HG03103 (cell line): ENCODE results near the gene ZKSCAN3.
"Not testable (repeated sequence)": the region's sequence is repeated elsewhere in the genome, so short reads cannot be mapped to it uniquely, and the experiment has no call there.

Source experiments
- ATAC-seq: cut with Tn5 transposase; IDR thresholded peaks from one replicate; pipeline ENCODE4 v1.9.1; 2021; ENCODE audit warnings: low read depth; ENCODE audit not compliant: unreplicated experiment

Gene ZKSCAN3

DNA sequence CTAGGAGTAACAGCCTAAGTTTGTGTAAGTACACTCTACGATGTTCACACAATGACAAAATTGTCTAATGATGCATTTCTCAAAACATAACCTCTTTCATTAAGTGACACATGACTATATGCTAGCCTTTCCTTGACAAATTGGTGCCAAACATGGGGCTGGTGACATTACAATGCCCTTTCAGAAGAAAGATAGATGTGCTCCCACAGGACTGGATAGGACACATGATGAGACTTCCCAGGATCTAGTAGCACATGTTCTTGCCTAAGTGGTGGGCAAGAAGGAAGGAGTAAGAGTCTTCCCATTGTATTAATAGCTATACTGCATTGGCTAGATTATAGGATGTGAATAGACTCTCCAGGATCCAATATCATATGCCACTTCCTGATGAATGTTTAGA is 21.5 kb downstream of the ZKSCAN3 start:
- no peak for ATAC-seq

DNA sequence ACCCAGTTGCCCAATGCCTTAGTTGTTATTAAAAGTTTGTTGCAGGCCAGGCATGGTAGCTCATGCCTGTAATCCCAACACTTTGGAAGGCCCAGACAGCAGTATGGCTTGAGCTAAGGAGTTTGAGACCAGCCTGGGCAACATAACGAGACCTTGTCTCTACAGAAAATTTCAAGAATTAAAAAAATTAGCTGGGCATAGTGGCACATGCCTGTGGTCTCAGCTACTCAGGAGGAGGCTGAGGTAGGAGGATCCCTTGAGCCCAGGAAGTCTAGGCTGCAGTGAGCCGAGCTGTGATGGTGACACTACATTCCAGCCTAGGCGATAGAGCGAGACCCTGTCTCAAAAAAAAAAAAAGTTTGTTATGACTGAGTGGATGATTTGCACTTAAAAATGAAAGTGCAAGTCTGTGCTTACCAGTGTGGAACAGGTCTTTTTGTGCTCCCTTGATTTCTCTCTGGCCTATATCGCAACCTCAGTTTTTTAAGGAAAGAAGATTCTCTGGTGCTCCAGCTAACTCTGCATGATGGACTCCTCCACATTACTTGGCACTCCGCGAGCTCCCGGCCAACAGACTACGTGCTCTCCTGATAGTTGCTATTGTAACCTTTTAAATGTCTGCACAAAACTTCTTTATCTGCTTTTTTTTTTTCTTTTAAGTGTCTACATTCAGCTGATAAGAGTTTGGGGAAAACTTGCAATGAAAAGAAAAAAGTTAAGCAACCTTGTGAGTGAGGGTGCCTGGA is 22.1 kb downstream of the ZKSCAN3 start:
- ATAC-seq: no peak

DNA sequence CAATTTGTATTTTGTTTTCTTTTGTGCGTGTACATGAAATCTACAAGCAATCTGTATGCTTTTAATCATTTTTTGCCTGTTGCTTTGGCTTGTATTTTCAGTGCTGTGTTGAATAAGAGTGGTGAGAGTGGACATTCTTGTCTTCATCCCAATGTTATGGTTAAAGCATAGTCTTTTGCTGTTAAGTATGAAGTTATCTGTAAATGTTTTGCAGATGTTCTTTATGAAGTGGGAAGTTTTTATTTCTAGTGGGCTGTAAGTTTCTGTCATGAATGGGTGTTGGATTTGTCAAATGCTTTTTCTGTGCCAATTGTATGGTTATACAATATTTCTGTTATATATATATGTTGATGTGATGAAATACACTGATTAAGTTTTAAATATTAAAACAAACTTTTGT is 24.2 kb downstream of the ZKSCAN3 start:
- ATAC-seq: no peak

DNA sequence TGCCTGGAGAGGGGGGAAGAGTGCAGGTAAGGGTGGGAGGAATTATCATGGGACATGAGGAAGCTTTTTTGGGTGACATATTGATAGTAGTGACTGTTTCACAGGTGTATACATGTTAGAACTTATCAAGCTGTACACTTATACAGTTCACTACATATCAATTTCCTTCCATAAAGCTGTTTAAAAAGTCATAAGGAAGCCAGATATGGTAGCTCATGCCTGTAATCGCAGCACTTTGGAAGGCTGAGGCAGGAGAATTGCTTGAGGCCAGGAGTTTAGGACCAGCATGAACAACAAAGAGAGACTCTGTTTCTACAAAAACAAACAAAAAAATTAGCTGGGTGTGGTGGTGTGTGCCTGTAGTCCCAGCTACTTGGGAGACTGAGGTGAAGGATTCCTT is 28.1 kb downstream of the ZKSCAN3 start:
- no peak for ATAC-seq

DNA sequence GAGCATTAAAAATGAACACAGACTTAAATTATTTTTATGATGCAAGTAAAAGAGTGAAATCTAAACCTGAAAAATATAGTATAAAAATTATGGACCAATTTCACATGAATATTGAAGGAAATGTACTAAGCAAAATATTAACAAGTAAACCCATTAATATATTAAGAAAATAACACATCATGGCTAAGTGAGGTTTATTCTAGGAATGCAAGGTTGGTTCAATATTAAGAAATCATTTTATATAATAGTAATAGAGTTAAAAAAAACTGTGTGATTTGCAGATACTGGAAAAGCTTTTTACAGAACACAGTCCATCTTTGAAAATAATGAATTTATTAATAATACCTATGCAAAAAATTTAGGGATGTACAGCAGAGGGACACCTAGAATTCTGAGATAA is 28.9 kb downstream of the ZKSCAN3 start:
- ATAC-seq: no peak

DNA sequence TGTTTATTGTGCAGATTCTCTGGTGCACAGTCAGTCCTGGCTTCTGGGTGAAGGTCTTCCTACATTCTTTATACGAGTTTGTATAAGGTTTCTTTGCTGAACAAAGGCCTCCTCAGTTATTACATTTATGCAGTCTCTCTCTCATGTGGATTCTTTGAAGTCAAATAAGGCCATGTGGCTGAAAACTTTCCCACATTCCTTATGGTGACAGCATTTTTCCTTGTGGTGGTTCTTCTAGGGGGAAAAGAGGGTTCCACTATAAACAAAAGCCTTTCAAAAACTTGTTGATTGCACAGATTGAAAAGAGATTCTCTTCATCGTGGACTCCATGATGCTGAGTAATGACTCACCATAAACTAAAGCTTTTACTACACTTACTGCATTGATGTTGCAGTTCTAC is 30.6 kb downstream of the ZKSCAN3 start:
- ATAC-seq: no peak

DNA sequence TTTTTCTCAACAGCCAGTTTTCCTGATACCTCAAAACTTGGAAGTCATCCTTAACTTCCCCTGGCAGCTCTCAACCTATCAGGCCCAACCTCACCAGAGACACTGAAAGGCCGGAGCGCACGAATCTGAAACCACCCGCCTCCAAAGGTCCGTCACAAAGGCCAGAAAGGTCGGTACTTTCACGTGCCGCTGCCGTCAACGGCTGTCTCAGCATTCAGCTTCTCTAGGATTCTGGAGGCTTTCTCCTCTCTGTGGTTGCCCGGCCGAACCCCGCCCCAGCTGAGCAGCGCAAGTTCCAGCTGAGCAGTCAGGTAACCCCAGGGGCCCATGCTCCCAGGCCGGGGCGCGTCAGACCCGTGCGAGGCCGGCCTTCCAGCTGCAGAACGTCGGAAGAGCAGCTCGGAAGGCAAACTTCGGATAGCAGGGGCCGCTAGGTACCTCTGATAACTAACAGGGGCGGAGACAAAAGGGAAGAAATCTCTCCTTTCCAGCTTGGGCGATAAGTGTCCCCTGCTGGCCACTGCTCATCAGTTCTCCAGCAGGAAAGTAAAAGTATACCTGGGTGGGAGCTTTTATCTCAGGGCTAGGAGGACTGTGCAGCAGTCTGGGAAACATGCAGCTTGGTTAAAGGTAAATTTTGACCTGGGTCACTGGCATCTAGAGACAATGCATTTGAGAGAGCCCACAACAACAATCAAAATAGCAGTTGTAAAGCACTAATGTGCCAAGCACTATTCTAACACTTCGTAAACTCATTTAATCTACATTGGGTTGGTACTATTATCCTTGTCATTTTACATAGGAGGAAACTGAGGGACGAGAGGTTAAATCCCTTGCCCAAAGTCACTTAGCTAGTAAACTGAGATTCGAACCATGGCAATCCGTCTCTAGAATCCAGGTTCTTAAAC is 33.7 kb downstream of the ZKSCAN3 start:
- ATAC-seq: peak; percentile 76

DNA sequence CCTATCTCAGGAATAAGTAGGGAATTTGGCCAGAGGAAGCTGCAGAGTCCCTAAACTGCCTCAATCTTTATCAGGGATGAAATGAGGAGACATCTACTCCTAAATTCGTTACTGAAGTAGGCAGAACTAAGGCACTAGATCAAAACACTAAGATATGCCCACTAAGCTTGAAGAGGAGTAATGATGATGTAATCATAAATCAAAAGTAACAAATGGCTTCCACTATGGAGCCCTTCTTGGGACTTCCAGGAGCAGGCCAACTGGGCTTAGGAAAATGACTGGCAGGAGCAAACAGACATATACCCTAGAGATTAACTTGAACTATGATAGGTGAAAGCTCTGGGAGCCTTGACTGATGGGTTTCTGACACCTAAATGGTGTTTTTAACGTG is 34.4 kb downstream of the ZKSCAN3 start:
- no peak for ATAC-seq

DNA sequence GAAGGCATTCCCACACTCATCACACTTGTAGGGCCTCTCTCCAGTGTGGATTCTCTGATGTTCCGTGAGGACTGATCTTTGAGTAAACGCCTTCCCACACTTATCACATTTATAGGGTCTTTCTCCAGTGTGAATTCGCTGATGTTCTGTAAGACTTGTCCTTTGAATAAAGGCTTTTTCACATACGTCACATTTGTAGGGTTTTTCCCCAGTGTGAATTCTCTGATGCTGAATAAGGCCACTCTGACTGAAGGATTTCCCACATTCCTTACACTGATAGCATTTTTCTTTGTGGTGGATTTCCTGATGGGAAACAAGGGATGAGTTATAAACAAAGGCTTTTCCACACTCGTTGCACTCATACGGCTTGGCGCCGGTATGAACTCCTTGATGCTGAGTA is 40.9 kb downstream of the ZKSCAN3 start:
- no peak for ATAC-seq

DNA sequence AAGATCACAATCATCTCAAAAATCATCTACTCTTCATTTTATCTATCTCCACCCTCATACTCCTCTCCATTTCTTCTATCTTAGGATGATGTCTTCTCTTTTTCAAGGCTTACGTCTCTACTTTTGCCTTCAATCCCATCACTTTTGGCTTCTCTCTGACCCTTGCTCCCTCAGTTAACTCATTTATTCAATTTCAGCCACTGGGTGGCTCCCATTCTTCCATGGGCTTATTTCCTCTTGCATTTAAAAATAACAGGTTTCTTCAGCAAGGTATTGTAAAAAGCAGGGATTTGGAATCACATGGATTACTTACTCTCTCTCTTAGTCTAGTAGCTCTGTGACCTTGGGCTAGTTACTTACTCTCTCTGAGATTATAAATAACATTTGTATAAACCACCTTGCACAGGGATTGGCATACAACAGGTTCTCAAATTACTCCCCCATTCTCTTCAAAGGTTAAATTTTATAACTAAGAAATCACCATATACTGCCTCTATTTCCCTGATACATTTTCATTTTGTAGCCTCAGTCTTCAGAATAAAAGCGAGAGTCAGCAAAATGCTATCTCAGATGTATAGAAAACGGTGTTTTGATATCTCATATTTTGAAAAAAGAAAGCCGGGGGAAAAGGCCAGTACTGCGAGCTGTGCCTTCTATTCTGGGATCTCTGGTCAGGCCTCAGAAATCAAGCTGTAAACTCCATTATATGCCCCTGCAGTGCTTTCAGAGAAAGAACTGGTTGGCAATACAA is 44.3 kb downstream of the ZKSCAN3 start:
- ATAC-seq: no peak

DNA sequence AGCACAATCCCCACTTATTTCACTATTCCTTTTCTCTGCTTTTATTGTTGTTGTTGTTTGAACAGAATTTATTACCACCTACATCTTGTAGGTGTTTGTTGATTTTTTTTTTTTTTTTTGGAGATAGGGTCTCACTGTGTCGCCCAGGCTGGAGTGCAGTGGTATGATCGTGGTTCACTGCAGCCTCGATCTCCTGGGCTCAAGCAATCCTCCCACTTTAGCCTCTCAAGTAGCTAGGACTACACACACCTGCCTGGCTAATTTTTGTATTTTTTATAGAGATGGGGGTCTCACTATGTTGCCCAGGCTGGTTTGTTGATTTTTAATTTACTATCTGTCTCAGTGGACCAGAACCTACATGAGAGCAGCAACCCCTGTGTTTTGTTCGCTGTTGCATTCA is 46.2 kb downstream of the ZKSCAN3 start:
- no peak for ATAC-seq

DNA sequence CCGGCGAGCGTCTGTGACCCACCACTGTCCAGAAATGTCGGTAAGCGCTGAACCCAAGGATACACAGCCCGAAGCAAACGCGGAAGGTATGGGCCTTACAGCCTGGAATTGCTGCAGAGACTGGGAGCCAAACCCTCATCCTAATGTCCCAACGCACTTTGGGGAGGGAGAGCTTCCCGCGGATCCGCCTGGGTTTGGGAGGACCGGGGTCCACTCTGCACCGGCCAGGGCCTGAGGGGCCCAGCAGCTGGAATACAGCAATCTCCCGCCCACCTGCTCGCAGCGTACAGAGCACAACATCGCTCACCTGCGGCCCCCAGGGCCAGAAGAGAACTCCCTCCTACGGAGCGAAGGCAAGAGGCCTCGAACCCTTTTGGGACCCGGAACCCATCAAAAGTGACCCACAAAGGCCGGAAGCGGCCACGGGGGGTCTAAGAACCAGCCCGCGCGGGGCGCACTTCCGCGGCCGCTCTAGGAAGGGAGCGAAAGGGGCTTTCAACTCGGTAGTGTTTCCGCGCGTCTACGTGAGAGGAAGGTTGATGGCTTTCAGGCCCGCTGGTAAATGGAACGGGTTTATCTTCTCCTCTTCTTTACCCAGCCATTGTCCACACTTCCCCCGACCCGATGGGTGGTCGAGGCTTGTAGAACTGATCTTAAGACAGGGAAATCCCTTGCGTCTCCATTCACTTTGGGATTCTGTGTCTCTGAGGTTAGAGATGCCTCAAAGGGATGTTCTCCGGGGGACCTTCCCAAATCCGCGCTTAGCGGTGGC is 49.8 kb downstream of the ZKSCAN3 start, which contains the start of gene ZSCAN12:
Gene ZSCAN12, minus strand, starts transcription at position 398 of the 772 bp plus-strand sequence. CDS start 1,342 bp downstream, outside the sequence.
- peak; percentile 65 for ATAC-seq

DNA sequence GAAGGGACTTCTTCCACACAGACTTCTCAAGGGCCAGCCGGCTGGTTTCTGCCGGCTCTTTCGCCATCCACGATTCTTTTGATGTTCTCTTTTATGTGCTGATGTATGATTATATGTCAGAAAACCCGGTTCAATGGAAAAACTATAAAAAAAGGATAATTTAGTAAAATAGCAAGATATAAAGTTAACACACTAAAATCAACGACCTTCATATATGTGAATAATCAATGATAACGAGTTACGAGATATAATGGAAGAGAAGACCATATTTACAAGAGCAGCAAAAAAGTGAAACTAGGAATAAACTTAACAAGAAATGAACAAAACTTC is 50.3 kb downstream of the ZKSCAN3 start:
- ATAC-seq: no peak

DNA sequence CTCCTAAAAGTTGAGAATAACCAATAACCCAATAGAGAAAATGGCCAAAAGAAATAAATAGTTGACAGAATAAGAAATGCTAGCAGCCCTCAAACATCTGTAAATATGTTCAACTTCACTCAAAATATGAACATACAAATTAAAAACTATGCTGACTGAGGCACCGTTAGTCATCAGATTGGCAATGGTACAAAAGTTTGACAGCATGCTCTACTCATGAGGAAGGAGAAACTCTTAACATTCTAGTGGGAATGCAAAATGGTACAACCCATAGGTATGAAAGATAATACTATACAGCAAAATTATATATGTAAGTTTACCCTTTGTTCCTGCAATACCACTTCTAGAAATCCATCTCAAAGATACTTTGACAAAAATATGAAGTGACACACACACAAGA is 51.4 kb downstream of the ZKSCAN3 start:
- no peak for ATAC-seq

DNA sequence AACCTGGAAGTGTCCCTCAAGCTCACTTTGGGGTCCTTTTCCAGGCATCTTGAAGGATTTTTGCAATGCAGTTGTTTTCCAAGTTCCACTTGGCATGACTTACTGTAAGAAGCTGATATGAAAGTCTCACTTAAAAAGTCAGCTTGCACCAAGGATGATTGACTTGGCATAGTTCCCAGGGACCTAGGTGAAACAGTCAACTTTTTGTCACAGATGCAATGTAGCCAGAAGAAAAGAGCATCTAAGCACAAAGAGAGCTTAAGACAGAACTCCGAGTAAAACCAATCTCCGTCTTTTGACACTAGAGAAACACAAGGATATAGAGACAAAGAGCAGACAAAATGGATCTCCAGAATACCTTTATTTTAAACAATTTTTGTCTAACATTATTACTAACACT is 52.5 kb downstream of the ZKSCAN3 start:
- ATAC-seq: no peak

DNA sequence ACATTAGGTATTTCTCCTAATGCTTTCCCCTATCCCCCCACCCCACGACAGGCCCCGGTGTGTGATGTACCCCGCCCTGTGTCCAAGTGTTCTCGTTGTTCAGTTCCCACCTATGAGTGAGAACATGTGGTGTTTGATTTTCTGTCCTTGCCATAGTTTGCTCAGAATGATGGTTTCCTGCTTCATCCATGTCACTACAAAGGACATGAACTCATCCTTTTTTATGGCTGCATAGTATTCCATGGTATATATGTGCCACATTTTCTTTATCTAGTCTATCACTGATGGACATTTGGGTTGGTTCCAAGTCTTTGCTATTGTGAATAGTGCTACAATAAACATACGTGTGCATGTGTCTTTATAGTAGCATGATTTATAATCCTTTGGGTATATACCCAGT is 54.2 kb downstream of the ZKSCAN3 start:
- ATAC-seq: not testable (repeated sequence)

DNA sequence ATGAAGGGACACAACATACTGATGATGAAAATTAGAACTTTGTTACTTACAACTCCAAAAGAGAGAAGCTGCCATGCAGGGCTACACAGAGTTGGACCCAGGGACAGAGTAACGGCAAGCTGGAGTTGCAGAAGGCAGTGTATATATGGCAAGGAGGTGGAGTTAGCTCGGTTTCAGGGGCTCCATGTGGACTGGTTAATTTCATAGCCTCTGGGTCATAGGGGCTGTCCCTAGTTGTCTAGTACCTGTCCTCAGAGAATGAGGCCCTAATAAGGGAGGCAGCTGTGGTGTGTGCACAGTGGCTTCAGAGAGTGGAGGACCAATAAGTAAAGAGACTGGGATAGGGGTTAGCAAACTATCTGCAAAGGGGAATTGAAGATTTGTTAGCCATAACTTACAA is 57.7 kb downstream of the ZKSCAN3 start:
- no peak for ATAC-seq

DNA sequence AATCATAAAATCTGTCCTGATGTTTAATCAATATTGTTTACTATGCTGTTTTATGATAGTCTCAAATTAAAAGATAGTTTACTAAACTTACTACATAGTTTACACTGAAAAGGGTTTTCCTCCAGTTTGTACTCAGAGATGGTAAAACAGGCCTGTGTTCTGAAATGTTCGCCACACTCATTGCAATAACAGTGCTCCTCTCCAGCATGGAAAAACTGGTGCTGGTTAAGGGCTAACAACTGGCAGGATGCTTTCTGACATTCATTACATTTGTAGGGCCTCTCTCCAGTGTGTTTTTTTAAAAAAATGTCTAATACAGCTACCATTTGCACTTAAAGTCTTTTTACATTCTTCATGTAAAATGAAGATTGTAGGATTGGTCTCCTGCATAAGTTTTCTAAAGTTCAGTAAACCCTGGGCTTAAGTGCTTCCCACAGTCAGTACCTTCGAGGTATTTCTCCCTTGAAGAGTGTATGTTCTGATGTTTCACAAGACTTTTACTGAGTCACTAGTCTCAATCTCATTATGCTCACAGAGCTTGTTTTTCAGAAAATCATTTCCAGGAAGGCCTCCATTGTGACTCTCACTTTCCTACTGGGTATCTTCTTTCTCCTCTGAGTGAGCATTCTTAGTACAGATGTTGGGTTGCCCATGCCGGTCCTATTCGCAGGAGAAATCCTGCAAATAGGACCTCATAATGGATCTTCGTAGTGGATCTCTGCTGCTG is 58.5 kb downstream of the ZKSCAN3 start:
- ATAC-seq: no peak

DNA sequence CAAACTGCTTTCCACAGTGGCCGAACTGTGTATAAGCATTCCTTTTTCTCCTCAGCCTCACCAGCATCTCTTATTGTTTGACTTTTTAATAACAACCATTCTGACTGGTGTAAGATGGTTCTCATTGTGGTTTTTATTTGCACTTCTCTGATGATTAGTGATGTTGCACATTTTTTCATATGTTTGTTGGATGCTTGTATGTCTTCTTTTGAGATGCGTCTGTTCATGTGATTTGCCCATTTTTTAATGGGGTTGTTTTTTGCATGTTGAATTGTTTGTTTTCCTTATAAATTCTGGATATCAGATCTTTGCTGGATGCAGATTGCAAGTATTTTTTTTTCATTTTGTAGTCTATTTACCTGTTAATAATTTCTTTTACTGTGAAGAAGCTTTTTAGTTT is 61.0 kb downstream of the ZKSCAN3 start:
- ATAC-seq: no peak

DNA sequence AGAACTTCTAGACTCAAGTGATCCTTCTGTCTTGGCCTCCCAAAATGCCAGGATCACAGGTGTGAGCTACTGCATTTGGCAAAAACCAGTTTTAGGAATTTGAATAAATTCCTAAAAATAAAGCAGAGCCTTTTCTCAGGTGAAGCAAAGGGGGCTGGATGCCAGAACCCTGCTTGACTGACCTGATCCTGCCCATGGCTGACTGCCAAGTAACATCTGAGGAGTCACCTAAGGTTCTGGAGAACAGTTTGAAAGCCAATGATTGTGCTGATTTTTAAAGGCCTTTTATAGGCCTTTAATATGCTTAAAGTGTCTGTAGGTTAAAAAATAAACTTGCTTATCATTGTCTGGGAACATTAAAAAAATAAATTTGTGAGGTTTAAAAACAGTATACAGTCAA is 63.9 kb downstream of the ZKSCAN3 start:
- no peak for ATAC-seq
